Measurements from ENCODE around the gene VSIG10L2. TPM values are rescaled to one million over a fixed set of nuclear protein-coding genes. Genes with fewer than 3 reads are reported as not detected.

VSIG10L2 gene
- total RNA-seq, 1 experiment from 2014 or later: not detected

DNA sequence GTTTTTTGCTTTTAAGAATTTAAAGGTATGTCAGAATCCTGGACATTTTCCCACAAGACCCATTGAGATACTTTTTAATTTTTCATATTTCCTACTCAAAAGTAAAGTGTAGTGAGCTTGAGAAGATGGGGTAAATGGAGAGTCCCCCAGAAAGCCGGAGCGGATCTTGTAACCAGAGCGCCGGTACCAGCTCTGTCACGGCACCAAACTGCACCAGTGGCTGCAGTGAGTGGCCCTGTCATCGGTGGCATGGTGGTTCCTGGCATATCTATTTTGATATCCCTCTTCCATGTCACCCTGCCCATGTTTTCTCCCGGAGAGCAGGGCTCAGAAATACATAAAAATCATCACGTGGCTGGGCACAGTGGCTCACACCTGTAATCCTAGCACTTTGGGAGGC lies 22.2 kb upstream of the VSIG10L2 start:
- Histone ChIP-seq H3K56ac (ENCODE audit: insufficient read length, low read depth, low read length) (no peak overlapping the region), H2BK120ac (ENCODE audit: low read depth, low read length, poor library complexity, severe bottlenecking) (no peak overlapping the region)

More for the DNA sequence above, 22.2 kb upstream of the VSIG10L2 start:
- Histone ChIP-seq H3K9ac (ENCODE audit: extremely low read depth, insufficient read length, low read length) (no peak overlapping the region), H3K4ac (ENCODE audit: low read depth, low read length) (no peak overlapping the region), H3K23ac (ENCODE audit: insufficient read length, low read depth, low read length) (no peak overlapping the region), H2BK5ac (ENCODE audit: insufficient read length, low read length) (no peak overlapping the region), H4K91ac (ENCODE audit: insufficient read length, low read depth, low read length) (no peak overlapping the region), H2BK20ac (ENCODE audit: low read depth, low read length, poor library complexity, severe bottlenecking) (no peak overlapping the region), H4K8ac (replicated peaks; ENCODE audit: insufficient read length, low read depth, low read length) (no peak overlapping the region), H2AFZ (ENCODE audit: low read length) (no peak overlapping the region), H3K4me2 (ENCODE audit: insufficient read depth, insufficient read length, low read length) (no peak overlapping the region), H3K27me3 (ENCODE audit: insufficient read depth, low read length) (no peaks in the 10 kb centered on the region), H3K4me1 (ENCODE audit: insufficient read depth, low read length) (no peaks in the 10 kb centered on the region), H3K27ac (ENCODE audit: insufficient read length, low read depth, low read length) (no peak overlapping the region), H4K20me1 (ENCODE audit: control insufficient read depth, insufficient read depth, insufficient read length) (no peaks in the 10 kb centered on the region), H3K9me3 (ENCODE audit: control insufficient read depth, low read depth, low read length) (no peaks in the 10 kb centered on the region), H2AK5ac (ENCODE audit: insufficient read length, low read length) (no peak overlapping the region), H4K5ac (ENCODE audit: insufficient read length, low read depth, low read length) (no peak overlapping the region), H3K18ac (ENCODE audit: insufficient read length, low read depth, low read length) (no peak overlapping the region), H3K14ac (ENCODE audit: insufficient read depth, low read length) (no peak overlapping the region), H3T11ph (ENCODE audit: low read length) (no peak overlapping the region), H3K23me2 (ENCODE audit: insufficient read length, low read depth, low read length, poor library complexity, severe bottlenecking) (no peaks in the 10 kb centered on the region), H2BK15ac (ENCODE audit: low read depth, low read length) (no peak overlapping the region), H2BK12ac (ENCODE audit: insufficient read length, low read depth, low read length) (no peak overlapping the region), H3K79me2 (ENCODE audit: insufficient read depth, low read length) (no peaks in the 10 kb centered on the region), H3K79me1 (ENCODE audit: insufficient read depth, low read depth, low read length, poor library complexity, severe bottlenecking) (no peaks in the 10 kb centered on the region)
- Mint-ChIP-seq H3K4me1 (peaks cover 14% of the 10 kb centered on the region in 2 experiments), H3K27ac (no peak overlapping the region), H3K4me3 (no peak overlapping the region), H3K9me3 (no peaks in the 10 kb centered on the region; a peak in 1 of 5 replicates), H3K27me3 (ENCODE audit: low read depth) (peaks cover 3% of the 10 kb centered on the region; the same call in 1 of the 2 replicates), H3K36me3 (ENCODE audit: insufficient read depth in 1 of 3, low read depth in 3 of 3) (no peaks in the 10 kb centered on the region)
- no peak for DNase-seq
- WGBS (ENCODE audit: extremely low coverage, insufficient read length, low lambda C conversion rate): no CpG with 5 or more reads among the region's 8 CpGs
- TF ChIP-seq, protein P1, sequence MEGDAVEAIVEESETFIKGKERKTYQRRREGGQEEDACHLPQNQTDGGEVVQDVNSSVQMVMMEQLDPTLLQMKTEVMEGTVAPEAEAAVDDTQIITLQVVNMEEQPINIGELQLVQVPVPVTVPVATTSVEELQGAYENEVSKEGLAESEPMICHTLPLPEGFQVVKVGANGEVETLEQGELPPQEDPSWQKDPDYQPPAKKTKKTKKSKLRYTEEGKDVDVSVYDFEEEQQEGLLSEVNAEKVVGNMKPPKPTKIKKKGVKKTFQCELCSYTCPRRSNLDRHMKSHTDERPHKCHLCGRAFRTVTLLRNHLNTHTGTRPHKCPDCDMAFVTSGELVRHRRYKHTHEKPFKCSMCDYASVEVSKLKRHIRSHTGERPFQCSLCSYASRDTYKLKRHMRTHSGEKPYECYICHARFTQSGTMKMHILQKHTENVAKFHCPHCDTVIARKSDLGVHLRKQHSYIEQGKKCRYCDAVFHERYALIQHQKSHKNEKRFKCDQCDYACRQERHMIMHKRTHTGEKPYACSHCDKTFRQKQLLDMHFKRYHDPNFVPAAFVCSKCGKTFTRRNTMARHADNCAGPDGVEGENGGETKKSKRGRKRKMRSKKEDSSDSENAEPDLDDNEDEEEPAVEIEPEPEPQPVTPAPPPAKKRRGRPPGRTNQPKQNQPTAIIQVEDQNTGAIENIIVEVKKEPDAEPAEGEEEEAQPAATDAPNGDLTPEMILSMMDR (conservative IDR thresholded peaks at IDR 0.05): no peak

Data from H9 (cell line).